HuH-7.5 (cell line): ENCODE data around the gene CLEC4M.
"Not testable (repeated sequence)": the region's sequence is repeated elsewhere in the genome, so short reads cannot be mapped to it uniquely, and the experiment has no call there.

ENCODE experiments used
- DNase-seq: peaks from one replicate; pipeline ENCODE4 v3.0.0; 2011; ENCODE audit warnings: low spot score

The CLEC4M gene

GRCh38 chr19:7773841-7774240, 10.8 kb downstream of the CLEC4M start:
- DNase-seq: no peak

GRCh38 chr19:7775761-7776160, 12.7 kb downstream of the CLEC4M start:
- no peak for DNase-seq

GRCh38 chr19:7778081-7778480, 15.0 kb downstream of the CLEC4M start:
- no peak for DNase-seq

- DNase-seq: no peak
Observed at GRCh38 chr19:7779631-7780486, 16.8 kb downstream of the CLEC4M start.

- DNase-seq: no peak
Observed at GRCh38 chr19:7781157-7781556, 18.1 kb downstream of the CLEC4M start.

GRCh38 chr19:7783991-7784423, 21.0 kb downstream of the CLEC4M start:
- DNase-seq: peak; percentile 52

GRCh38 chr19:7784856-7785255, 21.8 kb downstream of the CLEC4M start:
- no peak for DNase-seq

GRCh38 chr19:7787141-7787540, 24.1 kb downstream of the CLEC4M start:
- no peak for DNase-seq

- DNase-seq: no peak
Observed at GRCh38 chr19:7787602-7788177, 24.6 kb downstream of the CLEC4M start.

- no peak for DNase-seq
Observed at GRCh38 chr19:7788178-7788932, 25.3 kb downstream of the CLEC4M start.

- DNase-seq: no peak
Observed at GRCh38 chr19:7788933-7789323, 25.9 kb downstream of the CLEC4M start.

- no peak for DNase-seq
Observed at GRCh38 chr19:7789447-7789846, 26.4 kb downstream of the CLEC4M start.

GRCh38 chr19:7790416-7790815, 27.4 kb downstream of the CLEC4M start:
- no peak for DNase-seq

- DNase-seq: no peak
Observed at GRCh38 chr19:7792281-7792680, 29.2 kb downstream of the CLEC4M start.

GRCh38 chr19:7792701-7793100, 29.7 kb downstream of the CLEC4M start:
- not testable (repeated sequence) for DNase-seq

GRCh38 chr19:7793493-7793892, 30.4 kb downstream of the CLEC4M start:
- no peak for DNase-seq

GRCh38 chr19:7795555-7796161, 32.6 kb downstream of the CLEC4M start:
- DNase-seq: no peak

- DNase-seq: peak; percentile 53
Observed at GRCh38 chr19:7799640-7800355, 36.8 kb downstream of the CLEC4M start.

GRCh38 chr19:7801020-7801570, 38.1 kb downstream of the CLEC4M start:
- no peak for DNase-seq

- no peak for DNase-seq
Observed at GRCh38 chr19:7806234-7806633, 43.2 kb downstream of the CLEC4M start.

- DNase-seq: no peak
Observed at GRCh38 chr19:7806876-7807275, 43.8 kb downstream of the CLEC4M start.
